Muscle of arm (tissue), 12 donors: Measurements from ENCODE around the gene NOX5. TPM values are rescaled to one million over a fixed set of nuclear protein-coding genes. Genes with fewer than 3 reads are reported as not detected.

Source experiments
- DNase-seq: peaks from one replicate; pipeline ENCODE4 v3.0.0-alpha.2; 2013
- polyA plus RNA-seq, 12 donors: library from polyadenylated mRNA; unstranded; fragments of 120-200 nt; gene quantifications; one replicate each; pipeline ENCODE4 v1.2.1, GENCODE V29; 2013; ENCODE audit not compliant: insufficient read length in 12 of 12

The NOX5 gene
- polyA plus RNA-seq, 12 donors, result 0.17 to 3.9 (median 0.24) TPM; not detected in 1

DNA sequence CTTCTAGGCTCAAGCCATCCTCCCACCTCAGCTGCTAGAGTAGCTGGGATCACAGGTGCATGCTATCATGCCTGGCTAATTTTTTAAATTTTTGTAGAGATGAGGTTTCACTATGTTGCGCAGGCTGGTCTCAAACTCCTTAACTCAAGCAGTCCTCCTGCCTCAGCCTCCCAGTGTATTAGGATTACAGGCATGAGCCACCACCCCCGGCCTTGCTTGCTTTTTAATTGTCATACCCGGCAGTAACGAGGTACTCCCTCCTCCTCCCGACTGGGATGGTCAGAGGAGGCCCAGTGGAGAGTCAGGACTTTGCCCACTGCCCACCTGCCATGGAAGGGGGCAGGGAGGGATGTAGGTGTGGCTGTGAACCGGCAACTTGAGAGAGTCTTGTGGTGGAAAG lies 4.5 kb downstream of the NOX5 start:
- DNase-seq, result no peak

DNA sequence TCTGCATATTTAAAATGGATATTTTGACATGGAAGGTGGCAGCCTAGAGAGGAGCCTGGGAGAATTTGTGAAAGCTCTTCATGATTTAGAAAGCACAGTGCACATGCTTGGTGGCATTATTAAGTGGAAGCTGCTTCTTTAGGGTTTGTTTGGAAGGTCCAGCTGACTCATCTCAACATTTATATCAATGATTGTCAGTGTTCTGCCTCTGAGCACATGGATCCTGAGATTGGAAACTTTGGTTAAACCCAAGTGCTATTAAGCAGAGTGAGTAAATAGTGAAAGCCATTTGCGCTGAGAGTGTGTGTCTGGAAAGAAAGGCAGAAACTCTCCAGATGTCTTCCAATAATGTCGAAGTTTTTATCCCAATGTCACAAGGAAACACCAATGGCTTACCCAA lies 7.4 kb downstream of the NOX5 start:
- no peak for DNase-seq

DNA sequence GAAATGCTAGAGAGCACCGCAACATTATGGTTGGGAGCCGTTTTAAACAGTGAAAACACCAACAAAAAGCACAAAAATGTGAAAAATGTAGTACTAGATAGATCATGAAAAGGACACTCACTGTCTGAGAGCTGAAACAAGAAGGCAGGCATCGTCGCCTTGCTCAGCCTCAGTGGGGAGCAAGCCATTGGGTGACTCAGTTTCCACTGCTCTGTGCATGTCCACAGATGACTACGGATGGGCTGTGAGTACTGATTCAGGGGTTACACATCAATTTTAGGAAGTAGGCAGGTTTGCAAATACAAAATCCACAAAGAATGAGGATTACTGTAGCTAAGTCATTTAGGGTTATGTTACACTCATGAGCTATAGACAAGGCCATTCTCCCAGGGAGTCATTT lies 10.8 kb downstream of the NOX5 start:
- no peak for DNase-seq

DNA sequence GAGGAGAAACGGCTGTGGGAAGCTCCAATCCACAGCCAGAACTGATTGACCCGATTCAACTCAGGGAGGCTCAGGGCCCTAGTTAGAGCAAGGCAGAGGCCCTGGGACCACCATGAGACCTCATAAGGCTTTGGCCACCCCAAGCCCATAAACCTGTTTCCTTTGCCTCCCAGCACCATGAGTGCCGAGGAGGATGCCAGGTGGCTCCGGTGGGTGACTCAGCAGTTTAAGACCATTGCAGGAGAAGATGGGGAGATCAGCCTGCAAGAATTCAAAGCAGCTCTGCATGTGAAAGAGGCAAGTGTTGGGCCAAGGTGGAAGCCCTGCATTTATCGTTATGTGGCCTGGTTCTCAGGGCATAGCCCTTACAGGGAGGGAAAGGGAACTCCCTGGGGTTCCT lies 11.9 kb downstream of the NOX5 start:
- DNase-seq, result no peak

DNA sequence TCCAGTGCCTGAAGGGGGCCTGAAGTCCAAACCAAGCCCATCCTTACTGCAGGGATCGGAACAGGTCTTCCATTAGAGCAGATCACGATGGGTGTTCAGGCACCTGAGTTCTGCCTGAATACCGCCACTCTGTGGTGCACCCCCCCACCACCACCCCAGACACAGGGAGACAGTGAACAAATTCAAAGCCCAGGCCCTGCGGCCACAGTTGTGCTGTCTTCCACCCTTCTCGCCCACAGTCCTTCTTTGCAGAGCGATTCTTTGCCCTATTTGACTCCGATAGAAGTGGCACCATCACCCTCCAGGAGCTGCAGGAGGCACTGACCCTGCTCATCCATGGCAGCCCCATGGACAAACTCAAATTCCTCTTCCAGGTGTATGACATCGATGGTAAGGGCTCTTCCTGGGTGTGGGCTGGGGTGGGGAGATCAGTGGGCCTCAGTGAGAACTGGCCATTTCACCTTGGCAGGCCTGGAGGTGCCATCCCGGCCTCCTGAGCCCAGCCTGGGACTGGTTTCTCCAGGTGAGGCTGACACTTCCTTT lies 13.6 kb downstream of the NOX5 start:
- DNase-seq, result no peak

DNA sequence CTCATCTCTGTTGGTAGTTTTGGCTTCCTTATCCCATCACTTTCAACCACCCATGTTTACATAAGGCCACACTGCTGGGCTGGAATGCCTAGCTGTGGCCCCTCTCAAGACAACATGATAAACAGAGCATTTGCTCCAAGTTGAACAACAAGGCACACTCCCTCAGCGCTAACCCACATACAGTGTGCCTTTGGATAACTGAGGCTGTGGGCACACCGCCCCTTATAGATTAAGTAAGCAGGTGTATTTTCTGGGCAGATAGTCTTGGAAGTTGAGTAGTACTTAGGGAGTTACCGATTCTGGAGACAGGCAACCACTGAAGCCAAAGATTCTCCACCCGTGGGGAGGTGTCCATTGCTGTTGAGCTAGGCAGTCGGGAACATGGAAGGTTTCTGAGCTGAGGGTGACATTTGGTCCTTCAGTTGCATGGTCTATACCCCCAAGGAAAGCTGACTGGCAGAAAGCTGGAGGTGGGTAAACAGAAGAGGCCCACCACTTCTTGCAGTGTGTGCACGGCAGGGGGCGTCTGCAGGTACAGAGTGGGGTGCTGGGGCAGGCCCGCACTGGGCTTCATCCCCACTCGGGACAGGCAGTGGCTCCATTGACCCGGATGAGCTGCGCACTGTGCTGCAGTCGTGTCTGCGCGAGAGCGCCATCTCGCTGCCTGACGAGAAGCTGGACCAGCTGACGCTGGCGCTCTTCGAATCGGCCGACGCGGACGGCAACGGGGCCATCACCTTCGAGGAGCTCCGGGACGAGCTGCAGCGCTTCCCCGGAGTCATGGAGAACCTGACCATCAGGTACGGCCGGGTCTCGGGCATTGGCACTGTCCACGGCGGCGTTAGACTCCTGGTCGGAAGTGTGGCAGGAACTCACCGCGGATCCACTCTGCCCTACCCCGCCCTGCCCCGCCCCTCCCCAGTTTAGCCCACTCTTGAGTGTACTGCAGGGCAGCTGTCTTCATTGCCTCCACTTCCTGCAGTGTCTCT lies 16.8 kb downstream of the NOX5 start:
- DNase-seq, result peak; percentile 15

DNA sequence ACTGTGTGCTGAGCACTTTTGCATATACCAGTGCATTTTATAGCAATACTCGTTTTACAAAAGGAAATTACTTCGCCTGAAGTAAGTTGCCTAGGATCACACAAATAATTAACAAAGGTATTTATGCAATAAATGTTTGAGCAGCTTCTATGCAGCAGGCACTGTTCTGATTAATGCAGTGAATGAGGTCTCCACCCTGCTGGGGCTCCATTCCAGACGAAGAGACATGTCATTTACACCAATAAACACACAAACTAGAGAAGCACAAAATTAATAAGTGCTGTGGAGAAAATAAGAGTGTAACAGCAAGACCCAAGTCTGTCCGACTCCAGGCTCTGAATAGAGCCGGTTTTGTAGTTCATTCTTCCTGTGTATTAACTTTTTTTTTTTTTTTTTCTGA lies 17.5 kb downstream of the NOX5 start:
- no peak for DNase-seq

DNA sequence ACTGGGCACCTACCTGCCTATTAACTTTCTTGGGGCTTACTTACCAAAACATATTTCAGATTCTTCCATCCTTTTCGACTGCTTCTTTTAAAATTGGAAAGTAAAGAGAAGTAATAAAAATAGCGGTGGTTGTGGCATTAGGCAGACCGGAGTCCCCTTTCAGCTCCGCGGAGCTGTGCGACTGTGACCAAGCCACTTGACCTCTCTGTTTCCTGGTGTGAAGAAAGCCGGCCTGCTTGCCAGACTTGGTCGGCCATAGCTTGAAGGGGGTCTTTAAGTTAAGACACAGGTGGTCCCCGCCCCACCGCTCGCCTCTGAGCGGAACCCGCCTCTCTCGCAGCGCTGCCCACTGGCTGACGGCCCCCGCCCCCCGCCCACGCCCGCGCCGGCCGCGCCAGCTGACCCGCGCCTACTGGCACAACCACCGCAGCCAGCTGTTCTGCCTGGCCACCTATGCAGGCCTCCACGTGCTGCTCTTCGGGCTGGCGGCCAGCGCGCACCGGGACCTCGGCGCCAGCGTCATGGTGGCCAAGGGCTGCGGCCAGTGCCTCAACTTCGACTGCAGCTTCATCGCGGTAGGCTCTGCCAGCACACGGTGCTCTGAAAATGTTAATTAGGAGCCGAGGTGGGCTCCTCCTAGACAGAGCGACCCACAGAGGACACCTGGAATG lies 18.3 kb downstream of the NOX5 start:
- no peak for DNase-seq

DNA sequence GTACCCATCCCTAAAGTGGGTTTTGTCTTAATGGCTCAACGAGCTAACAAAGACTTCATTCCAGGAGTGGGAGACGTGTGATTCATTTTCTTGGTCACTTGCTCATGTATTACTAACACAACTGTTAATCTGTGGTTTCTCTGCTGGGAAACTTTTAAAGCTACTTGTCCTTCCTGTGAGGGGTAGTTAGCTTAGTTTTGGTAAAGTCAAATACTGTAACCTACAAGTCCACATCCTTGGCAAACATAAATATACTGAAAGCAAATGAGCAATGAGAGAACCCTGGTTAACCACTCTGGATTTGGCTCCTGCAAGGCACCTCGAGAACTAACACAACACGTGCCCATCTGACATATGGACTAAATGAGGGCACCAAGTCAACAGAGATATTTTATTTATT lies 19.9 kb downstream of the NOX5 start:
- DNase-seq, result no peak

DNA sequence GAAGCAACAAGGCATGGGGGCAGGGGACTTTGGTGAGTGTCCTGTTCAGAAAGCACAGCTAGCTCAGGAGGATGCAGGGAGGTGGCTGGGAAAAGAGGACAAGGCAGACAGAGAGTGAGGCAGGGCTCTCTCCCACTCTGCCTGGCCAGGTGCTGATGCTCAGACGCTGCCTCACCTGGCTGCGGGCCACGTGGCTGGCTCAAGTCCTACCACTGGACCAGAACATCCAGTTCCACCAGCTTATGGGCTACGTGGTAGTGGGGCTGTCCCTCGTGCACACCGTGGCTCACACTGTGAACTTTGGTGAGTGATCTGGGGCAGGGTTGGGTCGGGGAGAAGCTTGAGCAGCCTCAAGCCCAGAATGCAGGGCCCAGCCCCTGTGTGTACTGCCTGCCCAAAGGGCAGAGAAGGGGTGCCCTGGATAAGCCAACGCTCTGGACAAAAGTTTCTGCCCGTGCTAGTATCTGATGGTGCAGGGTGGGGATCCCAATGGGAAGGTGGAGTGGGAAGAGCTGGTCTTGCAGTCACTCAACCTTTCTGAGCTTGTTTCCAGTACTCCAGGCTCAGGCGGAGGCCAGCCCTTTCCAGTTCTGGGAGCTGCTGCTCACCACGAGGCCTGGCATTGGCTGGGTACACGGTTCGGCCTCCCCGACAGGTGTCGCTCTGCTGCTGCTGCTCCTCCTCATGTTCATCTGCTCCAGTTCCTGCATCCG lies 20.9 kb downstream of the NOX5 start:
- DNase-seq, result no peak

DNA sequence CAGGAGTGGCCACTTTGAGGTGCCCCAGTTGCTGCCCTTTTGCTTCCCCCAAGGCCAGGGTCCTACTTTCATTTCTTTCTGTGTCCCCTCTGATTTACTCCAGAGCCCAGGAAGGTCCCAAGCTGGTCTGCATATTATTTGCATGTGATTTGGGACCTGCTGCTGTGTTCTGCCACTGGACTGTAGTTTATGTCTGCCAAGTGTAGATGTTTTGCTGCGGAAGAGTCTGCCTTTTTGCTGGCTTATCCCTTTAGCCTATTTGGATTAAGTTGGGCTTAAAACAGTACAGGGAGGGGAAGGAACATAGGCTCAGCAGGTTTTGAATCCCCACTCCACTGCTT lies 21.4 kb downstream of the NOX5 start:
- DNase-seq, result no peak

DNA sequence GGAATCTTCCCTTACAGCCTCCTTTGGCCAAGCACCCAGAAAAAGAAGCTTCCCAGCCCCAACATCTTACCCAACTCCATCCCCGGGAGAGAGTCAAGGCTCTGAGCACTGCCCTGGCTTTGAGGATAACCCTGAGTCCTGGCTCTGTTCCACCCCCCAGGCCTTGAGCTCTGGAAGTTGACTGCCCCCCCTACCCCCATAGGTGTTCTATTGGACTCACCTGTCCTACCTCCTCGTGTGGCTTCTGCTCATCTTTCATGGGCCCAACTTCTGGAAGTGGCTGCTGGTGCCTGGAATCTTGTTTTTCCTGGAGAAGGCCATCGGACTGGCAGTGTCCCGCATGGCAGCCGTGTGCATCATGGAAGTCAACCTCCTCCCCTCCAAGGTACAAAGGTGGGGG lies 22.3 kb downstream of the NOX5 start:
- DNase-seq, result no peak

DNA sequence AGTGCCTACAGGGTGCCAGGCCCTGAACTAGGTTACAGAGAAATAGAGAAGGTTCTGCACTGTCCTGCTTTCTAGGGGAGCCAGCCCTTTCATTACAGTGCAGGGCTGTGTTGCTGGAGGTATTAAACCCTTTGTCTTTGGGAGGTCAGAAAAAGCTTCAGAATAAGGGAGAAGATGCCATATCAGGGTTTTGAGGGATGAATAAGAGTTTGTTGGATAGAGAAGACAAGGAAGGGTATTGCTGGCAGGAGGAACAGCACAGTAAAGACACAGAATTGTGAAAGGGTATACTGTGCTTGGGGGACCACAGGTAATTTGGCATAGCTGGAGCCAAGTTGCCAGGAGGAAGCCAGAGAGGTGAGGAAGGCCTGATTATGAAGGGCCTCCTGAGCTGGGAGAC lies 23.0 kb downstream of the NOX5 start:
- DNase-seq, result no peak

DNA sequence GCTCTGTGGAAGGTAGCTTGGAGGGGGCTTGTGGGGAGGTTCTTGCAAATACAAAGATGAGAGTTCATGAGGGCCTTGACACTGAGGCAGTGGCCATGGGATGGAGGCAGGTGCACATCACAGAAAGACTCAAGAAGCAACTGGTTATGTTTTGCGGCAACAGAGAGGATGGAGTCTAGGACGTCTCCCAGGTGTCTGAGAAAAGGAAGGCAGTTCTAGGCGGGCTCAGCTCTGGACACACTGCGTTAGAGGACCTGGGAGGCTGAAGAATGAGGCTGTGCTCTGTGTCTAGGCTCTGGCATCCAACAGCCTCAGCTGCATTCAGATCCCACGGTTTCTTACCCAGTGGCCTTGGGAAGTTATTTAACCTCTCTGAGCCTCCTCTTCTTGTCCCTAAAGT lies 23.5 kb downstream of the NOX5 start:
- no peak for DNase-seq

DNA sequence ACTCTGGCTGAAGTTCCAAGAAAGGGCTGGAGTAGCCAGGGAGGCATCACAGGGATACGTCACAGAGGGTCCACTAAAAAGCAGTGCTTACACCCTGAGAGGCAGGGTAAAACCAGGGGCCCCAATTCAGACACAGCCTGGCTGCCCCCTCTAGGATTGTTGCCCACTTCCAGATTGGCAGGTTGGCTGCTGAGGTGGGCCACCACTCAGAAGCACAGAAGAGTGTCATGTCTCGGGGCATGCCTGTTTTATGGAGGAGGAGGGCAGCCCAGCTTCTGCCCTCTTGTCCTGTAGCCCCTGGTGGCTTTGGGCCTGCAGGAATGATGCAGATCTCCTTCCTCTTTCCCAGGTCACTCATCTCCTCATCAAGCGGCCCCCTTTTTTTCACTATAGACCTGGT lies 24.0 kb downstream of the NOX5 start:
- DNase-seq, result no peak

DNA sequence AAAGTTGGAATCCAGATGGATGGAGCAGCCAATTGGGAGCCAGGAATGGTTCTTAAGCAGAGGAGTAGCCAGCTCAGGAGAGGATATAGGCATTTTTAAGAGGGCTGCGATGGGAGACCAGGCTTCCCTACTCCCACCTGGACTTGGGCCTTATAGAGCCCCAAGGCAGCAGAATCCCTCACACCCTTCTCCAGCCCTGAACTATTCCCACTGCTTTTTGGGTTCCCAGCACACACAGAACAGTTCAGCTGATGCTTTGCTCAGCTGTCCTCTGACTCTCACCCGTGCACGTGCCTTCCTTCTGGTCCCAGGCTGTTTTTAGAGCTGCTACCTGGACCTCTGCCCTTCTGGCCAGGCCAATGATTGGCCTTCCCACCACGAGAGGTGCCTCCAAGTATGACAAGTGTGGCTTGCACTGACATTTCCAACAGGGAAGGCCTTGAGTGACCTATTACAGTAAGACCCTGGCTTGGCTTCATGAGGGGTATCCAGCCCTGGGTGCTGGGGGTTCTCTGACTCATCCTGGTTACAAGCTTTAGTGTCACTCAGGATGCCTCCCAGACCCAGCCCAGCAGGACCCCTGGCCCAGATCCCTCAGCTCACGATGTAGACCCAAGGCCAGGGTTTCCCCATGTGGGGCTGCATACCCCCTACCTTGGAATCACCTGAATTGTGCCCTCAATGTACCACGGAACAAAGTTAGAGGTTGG lies 25.2 kb downstream of the NOX5 start:
- DNase-seq, result no peak

DNA sequence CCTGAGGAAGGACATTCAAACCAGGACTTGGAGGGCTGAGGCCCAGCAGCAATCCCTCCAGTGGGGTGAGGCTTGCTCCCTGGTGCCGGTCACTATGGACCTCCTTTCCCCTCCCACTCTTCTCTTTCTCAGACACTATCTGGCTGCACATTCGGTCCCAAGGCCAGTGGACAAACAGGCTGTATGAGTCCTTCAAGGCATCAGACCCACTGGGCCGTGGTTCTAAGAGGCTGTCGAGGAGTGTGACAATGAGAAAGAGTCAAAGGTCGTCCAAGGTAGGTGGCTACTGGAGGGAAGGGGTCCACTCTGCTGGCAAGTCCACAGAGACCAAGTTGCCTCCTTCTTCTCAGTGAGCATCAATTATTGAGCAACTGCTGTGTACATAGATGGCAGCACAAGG lies 28.0 kb downstream of the NOX5 start:
- DNase-seq, result no peak

DNA sequence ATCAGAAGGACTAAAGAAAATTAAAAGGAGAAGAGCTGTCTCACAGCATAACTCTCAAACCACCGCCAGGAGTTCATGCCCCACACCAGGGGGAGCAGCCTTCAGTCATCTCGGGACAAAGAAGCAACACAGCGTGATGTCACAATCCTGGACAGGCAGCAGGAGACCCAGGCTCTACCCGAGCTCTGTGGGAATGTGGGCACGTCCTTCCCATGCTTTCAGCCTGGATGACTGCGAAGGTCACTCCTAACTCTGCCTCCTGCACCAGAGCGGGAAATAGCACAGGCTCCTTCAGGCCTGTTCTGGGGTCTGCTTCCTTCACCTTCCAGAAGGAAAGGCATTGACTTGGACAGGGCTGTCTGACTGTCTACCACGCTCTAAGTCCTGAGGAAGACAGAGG lies 31.3 kb downstream of the NOX5 start:
- DNase-seq, result no peak

DNA sequence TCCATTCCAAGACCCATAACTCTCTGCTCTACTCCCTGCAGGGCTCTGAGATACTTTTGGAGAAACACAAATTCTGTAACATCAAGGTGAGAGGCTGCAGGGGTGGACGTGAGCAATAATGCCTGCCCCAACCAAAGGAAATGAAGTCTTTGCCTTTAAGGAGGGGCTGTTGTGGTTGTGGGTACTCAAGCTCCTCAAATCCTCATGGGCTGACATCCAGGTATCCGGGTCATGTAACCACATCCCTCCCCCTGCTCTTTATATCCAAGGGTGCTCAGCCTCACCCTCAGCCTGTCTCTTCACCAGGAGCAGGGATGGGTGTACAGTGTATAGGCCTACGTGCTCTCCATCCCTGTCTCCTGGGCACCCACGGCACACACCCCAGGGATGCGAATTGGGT lies 32.3 kb downstream of the NOX5 start:
- no peak for DNase-seq

DNA sequence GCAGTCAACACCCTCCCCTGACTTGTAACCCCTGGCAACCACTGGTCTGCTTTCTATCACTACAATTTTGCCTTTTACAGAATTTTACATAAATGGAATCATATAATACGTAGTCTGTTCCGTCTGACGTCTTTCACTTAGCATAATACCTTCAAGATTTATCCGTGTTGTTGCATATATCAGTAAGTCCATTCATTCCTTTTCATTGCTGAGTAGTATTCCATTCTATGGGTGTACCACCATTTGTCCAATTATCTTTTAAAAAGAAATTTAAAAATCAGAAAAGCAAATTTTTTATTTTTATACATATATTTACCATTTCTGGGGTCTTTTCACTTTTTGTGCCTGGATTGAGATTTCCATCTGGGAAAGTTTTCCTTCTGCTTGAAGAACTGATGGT lies 35.5 kb downstream of the NOX5 start:
- no peak for DNase-seq

DNA sequence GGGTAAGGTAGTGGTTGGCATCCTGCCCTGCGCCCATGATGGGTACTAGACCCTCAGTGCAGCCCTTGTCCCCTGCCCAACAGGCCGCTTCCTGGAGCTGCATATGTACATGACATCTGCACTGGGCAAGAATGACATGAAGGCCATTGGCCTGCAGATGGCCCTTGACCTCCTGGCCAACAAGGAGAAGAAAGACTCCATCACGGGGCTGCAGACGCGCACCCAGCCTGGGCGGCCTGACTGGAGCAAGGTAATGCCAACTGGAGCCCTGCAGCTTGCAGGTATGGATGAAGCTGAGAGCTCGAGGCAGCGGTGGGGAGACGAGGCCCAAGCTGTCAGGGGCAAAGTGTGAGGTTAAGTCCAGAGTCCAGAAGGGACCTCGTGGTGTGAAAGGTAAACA lies 40.8 kb downstream of the NOX5 start:
- DNase-seq, result no peak

DNA sequence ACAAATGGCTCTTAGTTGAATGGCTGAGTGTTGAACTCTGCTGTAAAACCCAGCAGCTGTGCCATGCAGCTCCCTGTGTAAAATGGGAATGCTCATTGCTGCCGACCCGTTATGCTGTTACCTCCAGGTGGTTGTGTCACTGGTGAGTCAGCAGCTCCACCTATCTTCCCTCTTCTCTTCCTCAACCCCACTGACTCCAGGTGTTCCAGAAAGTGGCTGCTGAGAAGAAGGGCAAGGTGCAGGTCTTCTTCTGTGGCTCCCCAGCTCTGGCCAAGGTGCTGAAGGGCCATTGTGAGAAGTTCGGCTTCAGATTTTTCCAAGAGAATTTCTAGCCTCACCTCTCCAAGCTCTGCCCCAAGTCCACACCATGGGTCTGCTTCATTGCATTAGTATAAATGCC lies 41.9 kb downstream of the NOX5 start:
- DNase-seq, result no peak
